HG02588 (cell line): ENCODE measurements around the gene STPG1.

ENCODE experiments used
- ATAC-seq: cut with Tn5 transposase; IDR thresholded peaks from one replicate; pipeline ENCODE4 v1.9.1; 2021; ENCODE audit warnings: mild to moderate bottlenecking, moderate library complexity; ENCODE audit not compliant: unreplicated experiment

STPG1 gene

GRCh38 chr1:24344090-24344742 lies 69.4 kb downstream of the STPG1 start:
- no peak for ATAC-seq

GRCh38 chr1:24343412-24344089 lies 70.0 kb downstream of the STPG1 start:
- ATAC-seq, result no peak

- ATAC-seq, result no peak
Observed at GRCh38 chr1:24341260-24341659, 72.3 kb downstream of the STPG1 start.

- ATAC-seq, result no peak
Observed at GRCh38 chr1:24340770-24341169, 72.8 kb downstream of the STPG1 start.

- no peak for ATAC-seq
Observed at GRCh38 chr1:24339996-24340395, 73.6 kb downstream of the STPG1 start.

GRCh38 chr1:24338447-24338846 lies 75.1 kb downstream of the STPG1 start:
- ATAC-seq, result no peak

GRCh38 chr1:24337455-24337854 lies 76.1 kb downstream of the STPG1 start:
- ATAC-seq, result no peak

GRCh38 chr1:24336075-24336474 lies 77.5 kb downstream of the STPG1 start:
- ATAC-seq, result no peak

GRCh38 chr1:24331961-24332673 lies 81.5 kb downstream of the STPG1 start:
- no peak for ATAC-seq

GRCh38 chr1:24329797-24330543 lies 83.6 kb downstream of the STPG1 start:
- no peak for ATAC-seq

GRCh38 chr1:24329331-24329730 lies 84.3 kb downstream of the STPG1 start:
- ATAC-seq, result no peak

GRCh38 chr1:24327891-24328290 lies 85.7 kb downstream of the STPG1 start:
- no peak for ATAC-seq

- no peak for ATAC-seq
Observed at GRCh38 chr1:24327486-24327885, 86.1 kb downstream of the STPG1 start.

GRCh38 chr1:24325587-24326449 lies 87.8 kb downstream of the STPG1 start:
- no peak for ATAC-seq

GRCh38 chr1:24324903-24325302 lies 88.7 kb downstream of the STPG1 start:
- ATAC-seq, result no peak

- ATAC-seq, result no peak
Observed at GRCh38 chr1:24323281-24323680, 90.3 kb downstream of the STPG1 start.

GRCh38 chr1:24322470-24323177 lies 91.0 kb downstream of the STPG1 start:
- no peak for ATAC-seq

- no peak for ATAC-seq
Observed at GRCh38 chr1:24321697-24322469, 91.7 kb downstream of the STPG1 start.

GRCh38 chr1:24321126-24321525 lies 92.5 kb downstream of the STPG1 start:
- no peak for ATAC-seq
